Sigmoid colon (tissue), 4 donors: Measurements from ENCODE around the gene LCOR.

Experiments used
- POLR2AphosphoS5 ChIP-seq, 4 donors: sonication (generic); formaldehyde crosslinking; IDR thresholded peaks; one replicate each; pipeline ENCODE4 v1.6.1; 2017; ENCODE audit warnings: antibody characterized with exemption in 4 of 4
- TF ChIP-seq, protein P1 (sequence below), 4 experiments: fragments of 450-650 bp in 3 of 4; fragments of 200-600 bp in 1 of 4; IDR thresholded peaks; one replicate each; pipeline ENCODE4 v1.5.1; 2016 to 2019; ENCODE audit warnings: antibody characterized with exemption in 4 of 4, mild to moderate bottlenecking in 3 of 4, moderate library complexity in 2 of 4

DNA sequence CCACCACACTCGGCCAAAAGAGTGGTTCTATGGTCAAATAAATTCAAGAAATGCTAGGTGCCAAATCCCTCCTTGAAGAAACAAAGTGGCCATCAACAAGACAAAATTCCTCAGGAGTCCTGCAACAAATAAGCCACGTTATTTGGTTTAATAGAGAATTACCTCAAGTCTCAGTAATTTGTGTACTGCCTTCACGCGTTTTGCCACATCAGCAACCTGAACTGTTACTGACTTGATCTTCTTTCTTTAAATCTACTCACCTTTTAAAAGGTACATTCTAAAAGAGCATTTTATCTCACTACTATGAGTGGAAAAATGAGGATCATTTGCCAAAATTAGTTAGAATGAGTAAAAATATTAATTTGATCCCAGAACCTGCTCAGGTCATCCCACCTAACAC lies 34.6 kb upstream of the LCOR start:
- TF ChIP-seq, protein P1, sequence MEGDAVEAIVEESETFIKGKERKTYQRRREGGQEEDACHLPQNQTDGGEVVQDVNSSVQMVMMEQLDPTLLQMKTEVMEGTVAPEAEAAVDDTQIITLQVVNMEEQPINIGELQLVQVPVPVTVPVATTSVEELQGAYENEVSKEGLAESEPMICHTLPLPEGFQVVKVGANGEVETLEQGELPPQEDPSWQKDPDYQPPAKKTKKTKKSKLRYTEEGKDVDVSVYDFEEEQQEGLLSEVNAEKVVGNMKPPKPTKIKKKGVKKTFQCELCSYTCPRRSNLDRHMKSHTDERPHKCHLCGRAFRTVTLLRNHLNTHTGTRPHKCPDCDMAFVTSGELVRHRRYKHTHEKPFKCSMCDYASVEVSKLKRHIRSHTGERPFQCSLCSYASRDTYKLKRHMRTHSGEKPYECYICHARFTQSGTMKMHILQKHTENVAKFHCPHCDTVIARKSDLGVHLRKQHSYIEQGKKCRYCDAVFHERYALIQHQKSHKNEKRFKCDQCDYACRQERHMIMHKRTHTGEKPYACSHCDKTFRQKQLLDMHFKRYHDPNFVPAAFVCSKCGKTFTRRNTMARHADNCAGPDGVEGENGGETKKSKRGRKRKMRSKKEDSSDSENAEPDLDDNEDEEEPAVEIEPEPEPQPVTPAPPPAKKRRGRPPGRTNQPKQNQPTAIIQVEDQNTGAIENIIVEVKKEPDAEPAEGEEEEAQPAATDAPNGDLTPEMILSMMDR (IDR thresholded peaks at IDR 0.05): no peak
- TF ChIP-seq POLR2AphosphoS5 (IDR thresholded peaks at IDR 0.05): no peak
